ENCODE data around the gene OGN. TPM values are rescaled to one million over a fixed set of nuclear protein-coding genes. Genes with fewer than 3 reads are reported as not detected.
"Not testable (repeated sequence)": the region's sequence is repeated elsewhere in the genome, so short reads cannot be mapped to it uniquely, and the experiment has no call there.

Gene OGN
- total RNA-seq, 1 experiment from 2014 or later: 0.95 TPM

DNA sequence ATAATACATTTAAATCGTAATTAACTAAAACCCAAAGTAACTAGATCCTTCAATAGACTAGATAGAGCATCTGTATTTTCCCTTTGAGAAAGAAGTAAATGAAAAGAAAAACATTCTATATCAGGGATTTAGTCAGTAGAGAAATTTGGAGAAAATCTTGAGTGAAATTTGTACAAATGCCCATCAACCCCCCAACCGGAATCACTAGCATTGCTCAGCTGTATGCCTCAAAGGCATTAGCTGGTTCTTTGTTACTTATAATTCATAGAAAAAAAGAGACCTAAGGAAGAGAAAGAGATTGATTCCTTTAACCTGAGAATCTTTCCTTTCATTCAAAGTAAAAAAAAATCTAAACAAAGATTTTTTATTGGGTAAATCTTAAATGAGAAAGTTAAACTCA lies 19.2 kb upstream of the OGN start:
- intact Hi-C loops (cut with micrococcal nuclease; ENCODE audit: unreplicated experiment): no loop called here
- BruUV-seq (replicated peaks): no TSS peak

DNA sequence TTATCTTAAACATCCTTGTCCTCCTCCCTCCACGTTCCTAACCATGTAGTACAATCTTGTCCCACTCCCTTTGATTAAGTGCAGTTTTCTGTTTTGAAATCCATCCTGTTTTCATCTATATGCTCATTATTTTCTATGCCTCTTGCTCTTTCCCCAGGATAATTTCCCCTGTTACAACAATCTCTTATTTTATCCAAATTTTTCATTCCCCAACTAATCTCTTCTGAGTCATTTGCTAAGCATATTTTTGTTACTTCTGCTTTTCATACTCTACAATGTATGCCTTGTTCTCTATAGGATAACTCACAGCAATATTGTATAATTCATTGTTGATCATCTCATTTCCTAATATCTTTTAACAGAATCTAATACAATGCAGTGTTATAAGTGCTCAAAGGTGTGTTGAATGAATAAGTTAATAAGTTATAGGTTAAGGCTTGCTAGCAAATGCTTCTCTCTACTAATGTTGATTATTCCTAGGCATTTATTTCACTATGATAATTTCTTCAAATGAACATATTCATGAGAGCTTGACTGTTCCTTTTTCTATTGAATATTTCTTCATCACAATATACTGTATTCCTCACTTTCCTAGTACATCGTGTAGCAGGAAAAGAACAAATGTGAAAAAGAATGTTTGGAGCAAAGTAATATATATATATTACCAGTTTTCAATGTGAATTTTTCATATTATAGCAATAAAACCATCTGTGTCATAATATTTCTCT lies 18.4 kb upstream of the OGN start:
- POLR2A ChIA-PET (ENCODE audit: low non-redundant PET): no interaction called here
- BruUV-seq (replicated peaks): no TSS peak

More for the DNA sequence above, 19.2 kb upstream of the OGN start:
- CTCF ChIA-PET: no interaction called here
- Histone ChIP-seq H3K9me3 (ENCODE audit: low read depth, low read length, poor library complexity, severe bottlenecking) (no peaks in the 10 kb centered on the region), H3K4me1 (ENCODE audit: insufficient read depth, low read length, poor library complexity, severe bottlenecking) (peaks cover 27% of the 10 kb centered on the region), H3K36me3 (ENCODE audit: insufficient read depth, low read length, poor library complexity, severe bottlenecking) (no peaks in the 10 kb centered on the region), H3K27ac (ENCODE audit: low read depth, low read length, poor library complexity, severe bottlenecking) (no peak overlapping the region), H3K27me3 (replicated peaks; ENCODE audit: insufficient read depth, low read depth, low read length, poor library complexity) (no peaks in the 10 kb centered on the region), H3K4me3 (ENCODE audit: low read depth, low read length, poor library complexity, severe bottlenecking) (no peak overlapping the region)
- no peak for DNase-seq (ENCODE audit: low spot score)
- POLR2A ChIA-PET (ENCODE audit: low non-redundant PET): no interaction called here
- TF ChIP-seq, protein P1, sequence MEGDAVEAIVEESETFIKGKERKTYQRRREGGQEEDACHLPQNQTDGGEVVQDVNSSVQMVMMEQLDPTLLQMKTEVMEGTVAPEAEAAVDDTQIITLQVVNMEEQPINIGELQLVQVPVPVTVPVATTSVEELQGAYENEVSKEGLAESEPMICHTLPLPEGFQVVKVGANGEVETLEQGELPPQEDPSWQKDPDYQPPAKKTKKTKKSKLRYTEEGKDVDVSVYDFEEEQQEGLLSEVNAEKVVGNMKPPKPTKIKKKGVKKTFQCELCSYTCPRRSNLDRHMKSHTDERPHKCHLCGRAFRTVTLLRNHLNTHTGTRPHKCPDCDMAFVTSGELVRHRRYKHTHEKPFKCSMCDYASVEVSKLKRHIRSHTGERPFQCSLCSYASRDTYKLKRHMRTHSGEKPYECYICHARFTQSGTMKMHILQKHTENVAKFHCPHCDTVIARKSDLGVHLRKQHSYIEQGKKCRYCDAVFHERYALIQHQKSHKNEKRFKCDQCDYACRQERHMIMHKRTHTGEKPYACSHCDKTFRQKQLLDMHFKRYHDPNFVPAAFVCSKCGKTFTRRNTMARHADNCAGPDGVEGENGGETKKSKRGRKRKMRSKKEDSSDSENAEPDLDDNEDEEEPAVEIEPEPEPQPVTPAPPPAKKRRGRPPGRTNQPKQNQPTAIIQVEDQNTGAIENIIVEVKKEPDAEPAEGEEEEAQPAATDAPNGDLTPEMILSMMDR (conservative IDR thresholded peaks at IDR 0.05; ENCODE audit: low read depth, low read length): no peak
- no peak for TF ChIP-seq EZH2 (IDR thresholded peaks at IDR 0.05; ENCODE audit: borderline replicate concordance, low read depth, low read length, poor library complexity, severe bottlenecking)

DNA sequence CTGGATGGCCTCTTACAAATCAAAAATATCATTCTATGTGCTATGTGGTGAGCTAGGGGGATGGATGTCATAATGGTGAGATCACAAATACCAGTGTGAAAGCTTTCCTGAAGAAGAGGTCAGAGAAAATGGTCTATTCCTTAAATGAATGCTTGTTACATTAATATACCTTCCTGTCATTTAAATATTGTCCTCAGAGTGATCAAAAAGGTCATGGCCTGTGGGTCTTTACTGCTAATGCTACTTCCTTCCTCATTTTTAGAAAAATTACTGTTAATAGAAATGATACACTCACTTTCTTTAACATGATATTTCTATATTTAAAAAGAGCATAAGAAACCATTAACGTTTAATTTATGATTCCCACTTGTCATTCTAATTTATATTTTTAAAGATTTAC lies 10.2 kb upstream of the OGN start:
- H3K4me3 ChIP-seq (ENCODE audit: low read depth, low read length, poor library complexity, severe bottlenecking): no peak overlapping the region
- intact Hi-C loops (cut with micrococcal nuclease; ENCODE audit: unreplicated experiment): no loop called here
- H3K27ac ChIP-seq (ENCODE audit: low read depth, low read length, poor library complexity, severe bottlenecking): no peak overlapping the region
- no peak for TF ChIP-seq EZH2 (IDR thresholded peaks at IDR 0.05; ENCODE audit: borderline replicate concordance, low read depth, low read length, poor library complexity, severe bottlenecking)
- TF ChIP-seq, protein P1 (conservative IDR thresholded peaks at IDR 0.05; ENCODE audit: low read depth, low read length): no peak
- BruUV-seq (replicated peaks): no TSS peak
- H3K4me1 ChIP-seq (ENCODE audit: insufficient read depth, low read length, poor library complexity, severe bottlenecking): no peaks in the 10 kb centered on the region
- CTCF ChIA-PET: no interaction called here
- H3K9me3 ChIP-seq (ENCODE audit: low read depth, low read length, poor library complexity, severe bottlenecking): no peaks in the 10 kb centered on the region
- H3K27me3 ChIP-seq (replicated peaks; ENCODE audit: insufficient read depth, low read depth, low read length, poor library complexity): no peaks in the 10 kb centered on the region
- POLR2A ChIA-PET (ENCODE audit: low non-redundant PET): no interaction called here
- H3K36me3 ChIP-seq (ENCODE audit: insufficient read depth, low read length, poor library complexity, severe bottlenecking): no peaks in the 10 kb centered on the region
- no peak for DNase-seq (ENCODE audit: low spot score)

More for the DNA sequence above, 18.4 kb upstream of the OGN start:
- CTCF ChIA-PET: no interaction called here
- intact Hi-C loops (cut with micrococcal nuclease; ENCODE audit: unreplicated experiment): no loop called here
- no peak overlapping the region for H3K4me3 ChIP-seq (ENCODE audit: low read depth, low read length, poor library complexity, severe bottlenecking)
- no peak overlapping the region for H3K27ac ChIP-seq (ENCODE audit: low read depth, low read length, poor library complexity, severe bottlenecking)
- TF ChIP-seq, protein P1 (conservative IDR thresholded peaks at IDR 0.05; ENCODE audit: low read depth, low read length): no peak
- no peak for TF ChIP-seq EZH2 (IDR thresholded peaks at IDR 0.05; ENCODE audit: borderline replicate concordance, low read depth, low read length, poor library complexity, severe bottlenecking)
- DNase-seq (ENCODE audit: low spot score): no peak
- no peaks in the 10 kb centered on the region for H3K36me3 ChIP-seq (ENCODE audit: insufficient read depth, low read length, poor library complexity, severe bottlenecking)
- no peaks in the 10 kb centered on the region for H3K27me3 ChIP-seq (replicated peaks; ENCODE audit: insufficient read depth, low read depth, low read length, poor library complexity)
- H3K9me3 ChIP-seq (ENCODE audit: low read depth, low read length, poor library complexity, severe bottlenecking): no peaks in the 10 kb centered on the region
- H3K4me1 ChIP-seq (ENCODE audit: insufficient read depth, low read length, poor library complexity, severe bottlenecking): peaks cover 27% of the 10 kb centered on the region

DNA sequence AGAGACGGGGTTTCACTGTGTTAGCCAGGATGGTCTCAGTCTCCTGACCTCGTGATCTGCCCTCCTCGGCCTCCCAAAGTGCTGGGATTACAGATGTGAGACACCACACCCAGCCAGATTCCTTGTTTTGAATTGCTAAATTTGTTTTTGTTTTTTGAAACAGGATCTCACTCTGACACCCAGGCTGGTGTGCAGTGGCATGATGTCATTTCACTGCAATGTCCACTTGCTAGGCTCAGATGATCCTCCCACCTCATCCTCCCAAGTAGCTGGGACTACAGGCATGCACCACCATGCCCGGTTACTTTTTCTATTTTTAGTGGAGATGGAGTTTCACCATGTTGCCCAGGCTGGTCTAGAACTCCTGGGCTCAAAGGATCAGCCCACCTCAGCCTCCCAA lies 6.8 kb upstream of the OGN start:
- intact Hi-C loops (cut with micrococcal nuclease; ENCODE audit: unreplicated experiment); POLR2A ChIA-PET (ENCODE audit: low non-redundant PET); H3K4me3 ChIP-seq (ENCODE audit: low read depth, low read length, poor library complexity, severe bottlenecking); CTCF ChIA-PET; H3K36me3 ChIP-seq (ENCODE audit: insufficient read depth, low read length, poor library complexity, severe bottlenecking); H3K9me3 ChIP-seq (ENCODE audit: low read depth, low read length, poor library complexity, severe bottlenecking); H3K4me1 ChIP-seq (ENCODE audit: insufficient read depth, low read length, poor library complexity, severe bottlenecking); BruUV-seq (replicated peaks); H3K27ac ChIP-seq (ENCODE audit: low read depth, low read length, poor library complexity, severe bottlenecking); DNase-seq (ENCODE audit: low spot score); H3K27me3 ChIP-seq (replicated peaks; ENCODE audit: insufficient read depth, low read depth, low read length, poor library complexity): not testable (repeated sequence)
